PFSK-1 (cell line): Measurements from ENCODE around the gene TTC12.

Source experiments
- POLR2AphosphoS5 ChIP-seq: IDR thresholded peaks from 2 replicates; pipeline ENCODE4 v1.6.1; 2012; ENCODE audit warnings: low read depth, mild to moderate bottlenecking, control low read depth, low read length, moderate library complexity
- TAF1 ChIP-seq: IDR thresholded peaks from 2 replicates; pipeline ENCODE4 v1.6.1; 2012; ENCODE audit warnings: low read length, control low read depth, borderline replicate concordance; ENCODE audit not compliant: insufficient read depth

DNA sequence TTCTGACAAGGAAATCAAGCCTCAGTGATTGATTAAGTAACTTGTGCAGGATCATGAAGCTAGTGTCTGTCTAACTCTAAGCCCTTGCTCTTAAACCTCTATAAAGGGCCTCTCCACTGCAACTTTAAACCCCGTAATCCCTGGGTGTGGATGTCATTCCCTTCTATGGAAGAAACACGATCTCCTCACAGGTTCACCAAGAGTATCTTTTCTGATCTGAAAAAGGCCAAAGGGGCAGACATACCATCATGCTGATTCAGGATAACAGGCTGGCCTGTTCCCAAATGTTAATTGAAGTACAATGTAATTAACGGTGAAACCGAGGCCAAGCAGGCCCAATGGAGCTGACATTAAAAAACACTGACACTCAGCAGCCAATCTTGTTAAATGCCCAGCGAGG is 17.1 kb downstream of the TTC12 start:
- TF ChIP-seq POLR2AphosphoS5 (no peak), TAF1 (no peak)
